Measurements from ENCODE around the gene M1AP. TPM values are rescaled to one million over a fixed set of nuclear protein-coding genes. Genes with fewer than 3 reads are reported as not detected.

M1AP gene
- total and polyA plus RNA-seq, 9 of the 15 experiments (the other 6 are each of a cell fraction or from before 2014, with no cell fraction given) = 0.06 to 0.33 (median 0.11) TPM; not detected in 4

- TF ChIP-seq ZBTB11 (CRISPR knock-in tag; IDR thresholded peaks at IDR 0.05) (0 out of 6 replicates have a peak, but pooled peaks of 1 of the 3 experiments have one; percentile 54), PTTG1 (tag; IDR thresholded peaks at IDR 0.05; ENCODE audit: low read depth) (no peak), DNMT1 (IDR thresholded peaks at IDR 0.05) (no peak), SFPQ (IDR thresholded peaks at IDR 0.05; ENCODE audit: low read depth, low read length) (no peak), THRAP3 (IDR thresholded peaks at IDR 0.05; ENCODE audit: borderline replicate concordance) (no peak), NCOA4 (IDR thresholded peaks at IDR 0.05; ENCODE audit: partially characterized antibody) (no peak), RBM17 (IDR thresholded peaks at IDR 0.05; ENCODE audit: borderline replicate concordance, low read depth, low read length) (no peak), ERF (CRISPR knock-in tag; IDR thresholded peaks at IDR 0.05) (peak; percentile 22; the same call in 1 of the 2 replicates), POU5F1 (IDR thresholded peaks at IDR 0.05; ENCODE audit: borderline replicate concordance, low read depth, low read length, partially characterized antibody) (no peak), HDAC3 (IDR thresholded peaks at IDR 0.05; ENCODE audit: borderline replicate concordance, partially characterized antibody) (no peak), CBFB (CRISPR knock-in tag; IDR thresholded peaks at IDR 0.05) (no peak), CTCF (IDR thresholded peaks at IDR 0.05 in 2 of 3, conservative IDR thresholded peaks at IDR 0.05 in 1 of 3; ENCODE audit: insufficient read depth in 2 of 3, low read depth in 1 of 3, low read length in 3 of 3) (no peak; a peak in 1 of 6 replicates), RNF219 (CRISPR knock-in tag; IDR thresholded peaks at IDR 0.05) (no peak), GATAD2A (IDR thresholded peaks at IDR 0.05) (no peak), POLR3G (IDR thresholded peaks at IDR 0.05; ENCODE audit: extremely low read depth, insufficient read length, insufficient replicate concordance) (no peak), ZNF354B (CRISPR knock-in tag; IDR thresholded peaks at IDR 0.05) (no peak), CBFA2T3 (IDR thresholded peaks at IDR 0.05) (peak; percentile 8; the same call in 1 of the 2 replicates)
Measured at GRCh38 chr2:74573747-74574562, 74.2 kb downstream of the M1AP start (continued).
